ENCODE measurements around the gene NCOA7. TPM values are rescaled to one million over a fixed set of nuclear protein-coding genes. Genes with fewer than 3 reads are reported as not detected.

NCOA7 gene
- total RNA-seq, 6 donors from 2014 or later, result 33.5 to 75.6 (median 48.9) TPM

GRCh38 chr6:125926711-125927110, 136.0 kb downstream of the NCOA7 start:
- H3K27me3 ChIP-seq, result no peaks in the 10 kb centered on the region
- 93 to 97% methylated on average over 3 of the region's 3 CpGs for WGBS, 2 donors
- H3K36me3 ChIP-seq, result peaks cover 3 to 74% (median 27%) of the 10 kb centered on the region in 4 donors
- no peaks in the 10 kb centered on the region for H3K9me3 ChIP-seq
- DNase-seq (no peak), ATAC-seq (ENCODE audit: low FRiP score in 2 of 2) (no peak)
- no peak overlapping the region for H3K27ac ChIP-seq
- H3K4me1 ChIP-seq, result peaks cover 14 to 33% (median 19%) of the 10 kb centered on the region in 4 donors
- TF ChIP-seq POLR2A (IDR thresholded peaks at IDR 0.05) (no peak), EP300 (IDR thresholded peaks at IDR 0.05) (no peak), POLR2AphosphoS5 (IDR thresholded peaks at IDR 0.05) (no peak), CTCF (IDR thresholded peaks at IDR 0.05) (no peak)
- H3K4me3 ChIP-seq, result no peak overlapping the region

- DNase-seq (no peak), ATAC-seq (ENCODE audit: low FRiP score in 2 of 2) (peak in 1 of 2 donors; percentile 10)
- TF ChIP-seq POLR2A (IDR thresholded peaks at IDR 0.05), result no peak
- TF ChIP-seq EP300 (IDR thresholded peaks at IDR 0.05), result no peak
- no peak for TF ChIP-seq CTCF (IDR thresholded peaks at IDR 0.05)
- no peak for TF ChIP-seq POLR2AphosphoS5 (IDR thresholded peaks at IDR 0.05)
- Histone ChIP-seq H3K4me3 (no peak overlapping the region), H3K36me3 (peaks cover 3 to 63% (median 19%) of the 10 kb centered on the region in 4 donors), H3K27ac (no peak overlapping the region), H3K9me3 (no peaks in the 10 kb centered on the region), H3K27me3 (no peaks in the 10 kb centered on the region), H3K4me1 (peaks cover 8 to 28% (median 16%) of the 10 kb centered on the region in 4 donors)
- 64 to 77% methylated on average over 7 of the region's 7 CpGs for WGBS, 2 donors
Measured at GRCh38 chr6:125927761-125928160, 137.0 kb downstream of the NCOA7 start.

GRCh38 chr6:125930765-125931418, 140.1 kb downstream of the NCOA7 start:
- DNase-seq (no peak), ATAC-seq (ENCODE audit: low FRiP score in 2 of 2) (no peak)
- no peak overlapping the region for H3K4me3 ChIP-seq
- H3K36me3 ChIP-seq, result peaks cover 0 to 34% (median 9%) of the 10 kb centered on the region in 4 donors
- TF ChIP-seq EP300 (IDR thresholded peaks at IDR 0.05) (no peak), POLR2A (IDR thresholded peaks at IDR 0.05) (no peak), POLR2AphosphoS5 (IDR thresholded peaks at IDR 0.05) (no peak), CTCF (IDR thresholded peaks at IDR 0.05) (no peak)
- no peaks in the 10 kb centered on the region for H3K4me1 ChIP-seq
- no peaks in the 10 kb centered on the region for H3K9me3 ChIP-seq
- no peaks in the 10 kb centered on the region for H3K27me3 ChIP-seq
- H3K27ac ChIP-seq, result no peak overlapping the region
- 93% methylated on average over 3 of the region's 3 CpGs for WGBS, 2 donors

GRCh38 chr6:125931733-125932450, 141.1 kb downstream of the NCOA7 start:
- no peaks in the 10 kb centered on the region for H3K27me3 ChIP-seq
- 86% methylated on average over 4 of the region's 4 CpGs for WGBS, 2 donors
- H3K27ac ChIP-seq, result no peak overlapping the region
- TF ChIP-seq POLR2AphosphoS5 (IDR thresholded peaks at IDR 0.05) (no peak), CTCF (IDR thresholded peaks at IDR 0.05) (no peak), EP300 (IDR thresholded peaks at IDR 0.05) (no peak)
- ATAC-seq (ENCODE audit: low FRiP score in 2 of 2) (no peak), DNase-seq (no peak)
- H3K4me1 ChIP-seq, result no peaks in the 10 kb centered on the region
- no peak overlapping the region for H3K4me3 ChIP-seq
- H3K9me3 ChIP-seq, result no peaks in the 10 kb centered on the region
- H3K36me3 ChIP-seq, result peaks cover 0 to 29% (median 9%) of the 10 kb centered on the region in 4 donors

Data from upper lobe of left lung (tissue), 6 donors.